DOHH2 (cell line): ENCODE data around the gene CTAGE1.

Experiments
- EZH2phosphoT487 ChIP-seq: fragments of 200-600 bp; sonication (generic); IDR thresholded peaks from 2 replicates; pipeline ENCODE4 v1.6.1; 2017; ENCODE audit warnings: borderline replicate concordance, mild to moderate bottlenecking, antibody characterized with exemption, low read length, moderate library complexity, mixed read lengths
- TF ChIP-seq, protein P1 (sequence below): fragments of 200-600 bp; sonication (generic); IDR thresholded peaks from one replicate; pipeline ENCODE4 v1.5.1; 2014; ENCODE audit warnings: antibody characterized with exemption, mild to moderate bottlenecking, low read depth, low read length; ENCODE audit not compliant: poor library complexity, severe bottlenecking

- TF ChIP-seq EZH2phosphoT487, result no peak
- TF ChIP-seq, protein P1, sequence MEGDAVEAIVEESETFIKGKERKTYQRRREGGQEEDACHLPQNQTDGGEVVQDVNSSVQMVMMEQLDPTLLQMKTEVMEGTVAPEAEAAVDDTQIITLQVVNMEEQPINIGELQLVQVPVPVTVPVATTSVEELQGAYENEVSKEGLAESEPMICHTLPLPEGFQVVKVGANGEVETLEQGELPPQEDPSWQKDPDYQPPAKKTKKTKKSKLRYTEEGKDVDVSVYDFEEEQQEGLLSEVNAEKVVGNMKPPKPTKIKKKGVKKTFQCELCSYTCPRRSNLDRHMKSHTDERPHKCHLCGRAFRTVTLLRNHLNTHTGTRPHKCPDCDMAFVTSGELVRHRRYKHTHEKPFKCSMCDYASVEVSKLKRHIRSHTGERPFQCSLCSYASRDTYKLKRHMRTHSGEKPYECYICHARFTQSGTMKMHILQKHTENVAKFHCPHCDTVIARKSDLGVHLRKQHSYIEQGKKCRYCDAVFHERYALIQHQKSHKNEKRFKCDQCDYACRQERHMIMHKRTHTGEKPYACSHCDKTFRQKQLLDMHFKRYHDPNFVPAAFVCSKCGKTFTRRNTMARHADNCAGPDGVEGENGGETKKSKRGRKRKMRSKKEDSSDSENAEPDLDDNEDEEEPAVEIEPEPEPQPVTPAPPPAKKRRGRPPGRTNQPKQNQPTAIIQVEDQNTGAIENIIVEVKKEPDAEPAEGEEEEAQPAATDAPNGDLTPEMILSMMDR, result no peak
Measured at GRCh38 chr18:22370414-22370813, 47.3 kb downstream of the CTAGE1 start.
